Neural progenitor cell (in vitro differentiated cells): ENCODE results near the gene ACOT7.

Source experiments
- EZH2 ChIP-seq: fragments of 200-600 bp; sonication (generic); IDR thresholded peaks from 2 replicates; pipeline ENCODE4 v1.6.1; 2017; ENCODE audit warnings: antibody characterized with exemption, mild to moderate bottlenecking, moderate library complexity
- EZH2phosphoT487 ChIP-seq: fragments of 200-600 bp; sonication (generic); IDR thresholded peaks from 2 replicates; pipeline ENCODE4 v1.6.1; 2017; ENCODE audit warnings: antibody characterized with exemption
- TF ChIP-seq, protein P1 (sequence below): fragments of 200-600 bp; sonication (generic); IDR thresholded peaks from 2 replicates; pipeline ENCODE4 v1.5.1; 2017; ENCODE audit warnings: antibody characterized with exemption, mild to moderate bottlenecking

DNA sequence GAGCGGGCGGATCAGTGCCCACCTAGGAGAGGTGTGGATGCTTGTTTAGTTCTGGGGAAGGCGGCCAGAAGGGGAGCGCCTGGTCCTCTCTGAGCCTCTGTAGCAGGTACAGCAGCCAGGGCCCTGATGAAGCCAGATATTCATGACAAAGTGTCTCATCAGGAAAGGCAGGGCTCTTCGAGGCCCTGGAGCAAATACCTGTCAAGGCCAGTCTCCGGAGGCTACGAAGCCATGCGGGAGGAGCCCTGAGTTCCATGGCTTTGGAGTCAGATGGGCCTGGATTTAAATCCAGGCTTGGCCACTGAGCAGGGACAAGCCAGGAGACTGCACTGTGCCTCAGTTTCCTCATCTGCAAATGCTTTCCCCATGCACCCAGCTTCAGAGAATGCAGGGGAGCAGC is 107.3 kb downstream of the ACOT7 start:
- TF ChIP-seq, protein P1, sequence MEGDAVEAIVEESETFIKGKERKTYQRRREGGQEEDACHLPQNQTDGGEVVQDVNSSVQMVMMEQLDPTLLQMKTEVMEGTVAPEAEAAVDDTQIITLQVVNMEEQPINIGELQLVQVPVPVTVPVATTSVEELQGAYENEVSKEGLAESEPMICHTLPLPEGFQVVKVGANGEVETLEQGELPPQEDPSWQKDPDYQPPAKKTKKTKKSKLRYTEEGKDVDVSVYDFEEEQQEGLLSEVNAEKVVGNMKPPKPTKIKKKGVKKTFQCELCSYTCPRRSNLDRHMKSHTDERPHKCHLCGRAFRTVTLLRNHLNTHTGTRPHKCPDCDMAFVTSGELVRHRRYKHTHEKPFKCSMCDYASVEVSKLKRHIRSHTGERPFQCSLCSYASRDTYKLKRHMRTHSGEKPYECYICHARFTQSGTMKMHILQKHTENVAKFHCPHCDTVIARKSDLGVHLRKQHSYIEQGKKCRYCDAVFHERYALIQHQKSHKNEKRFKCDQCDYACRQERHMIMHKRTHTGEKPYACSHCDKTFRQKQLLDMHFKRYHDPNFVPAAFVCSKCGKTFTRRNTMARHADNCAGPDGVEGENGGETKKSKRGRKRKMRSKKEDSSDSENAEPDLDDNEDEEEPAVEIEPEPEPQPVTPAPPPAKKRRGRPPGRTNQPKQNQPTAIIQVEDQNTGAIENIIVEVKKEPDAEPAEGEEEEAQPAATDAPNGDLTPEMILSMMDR, result no peak
- no peak for TF ChIP-seq EZH2phosphoT487
- no peak for TF ChIP-seq EZH2
